Endothelial cell of umbilical vein (primary cell): ENCODE measurements around the gene TXNRD2. TPM values are rescaled to one million over a fixed set of nuclear protein-coding genes. Genes with fewer than 3 reads are reported as not detected.

Source experiments
- BruUV-seq: library from RNA; stranded (reverse); fragments of 400-500 nt; replicated peaks from 2 replicates; lab custom pipeline; 2021; lab: Mats Ljungman, UMichigan
- CTCF ChIA-PET: fragments of 300-600, 350-600 bp; sonication (Branson Sonifier 250); formaldehyde crosslinking; loops from one replicate; lab custom pipeline; 2021; ENCODE audit warnings: antibody characterized with exemption, inconsistent platforms; lab: Charles Lee
- POLR2A ChIA-PET: fragments of 300-600, 350-600 bp; sonication (Branson Sonifier 250); formaldehyde crosslinking; loops from one replicate; lab custom pipeline; 2021; ENCODE audit warnings: antibody characterized with exemption, inconsistent platforms; lab: Charles Lee
- DNase-seq: peaks from one replicate; pipeline ENCODE4 v3.0.0-alpha.2; 2011; ENCODE audit warnings: low read depth, low spot score
- FAIRE-seq: peaks from 2 replicates; lab custom pipeline; 2011; peaks lifted over from hg19 to GRCh38; lab: Jason Lieb, UNC
- H2AFZ ChIP-seq: 2 replicates; pipeline ENCODE4 v1.6.0; 2012; ENCODE audit warnings: low read depth, low read length, control low read depth, inconsistent platforms
- H3K27ac ChIP-seq: 2 replicates; pipeline ENCODE4 v1.5.1; 2011; ENCODE audit warnings: low read depth, mild to moderate bottlenecking, control low read depth, low read length, moderate library complexity; ENCODE audit not compliant: insufficient read depth
- H3K27me3 ChIP-seq, 2 experiments: 2 replicates each; pipeline versions ENCODE4 v1.6.0 to v1.6.1; 2011; ENCODE audit warnings: low read length in 2 of 2, mixed read lengths in 1 of 2; ENCODE audit not compliant: control insufficient read depth in 2 of 2, insufficient read depth in 2 of 2
- H3K36me3 ChIP-seq, 2 experiments: 2 replicates in 1 of 2; 3 replicates in 1 of 2; pipeline ENCODE4 v1.5.1; 2011; ENCODE audit warnings: low read length in 2 of 2, mild to moderate bottlenecking in 1 of 2, moderate library complexity in 1 of 2; ENCODE audit not compliant: control insufficient read depth in 2 of 2, insufficient read depth in 2 of 2; ENCODE audit errors: extremely low read depth in 1 of 2
- H3K4me1 ChIP-seq: 3 replicates; pipeline ENCODE4 v1.5.1; 2011; ENCODE audit warnings: mild to moderate bottlenecking, low read length; ENCODE audit not compliant: control insufficient read depth, insufficient read depth; ENCODE audit errors: extremely low read depth
- H3K4me2 ChIP-seq: 2 replicates; pipeline ENCODE4 v1.6.1; 2011; ENCODE audit warnings: low read length, control low read depth, mixed read lengths; ENCODE audit not compliant: insufficient read depth
- H3K4me3 ChIP-seq, 3 experiments: fragments of 200-600 bp in 1 of 3; sonication (generic), shearing (Covaris generic) in 1 of 3; replicated peaks in 1 of 3; 2 replicates each; pipeline ENCODE4 v1.5.1; 2011 to 2016; ENCODE audit warnings: control low read depth in 3 of 3, low read length in 3 of 3, mild to moderate bottlenecking in 2 of 3, inconsistent platforms in 1 of 3, low read depth in 1 of 3, moderate library complexity in 1 of 3; ENCODE audit not compliant: insufficient read depth in 1 of 3
- H3K79me2 ChIP-seq: 2 replicates; pipeline ENCODE4 v1.6.0; 2012; ENCODE audit warnings: low read length, inconsistent platforms; ENCODE audit not compliant: control insufficient read depth, insufficient read depth
- H3K9ac ChIP-seq: replicated peaks from 2 replicates; pipeline ENCODE3; 2011; ENCODE audit warnings: low read length, control low read depth; ENCODE audit not compliant: insufficient read depth; ENCODE audit errors: extremely low read depth
- H3K9me1 ChIP-seq: replicated peaks from 3 replicates; pipeline ENCODE4 v1.6.0; 2011; ENCODE audit warnings: mild to moderate bottlenecking, low read length; ENCODE audit not compliant: control insufficient read depth, insufficient read depth; ENCODE audit errors: extremely low read depth
- H3K9me3 ChIP-seq: replicated peaks from 2 replicates; pipeline ENCODE4 v1.5.1; 2012; ENCODE audit warnings: low read length, inconsistent platforms; ENCODE audit not compliant: control insufficient read depth, insufficient read depth
- H4K20me1 ChIP-seq: replicated peaks from 2 replicates; pipeline ENCODE3; 2011; ENCODE audit warnings: mild to moderate bottlenecking, low read length; ENCODE audit not compliant: control insufficient read depth, insufficient read depth; ENCODE audit errors: extremely low read depth
- CTCF ChIP-seq, 2 donors: IDR thresholded peaks; 1 replicate in 1 of 2; 2 replicates in 1 of 2; pipeline ENCODE4 v1.5.1; 2011; ENCODE audit warnings: low read length in 2 of 2, mild to moderate bottlenecking in 2 of 2, moderate library complexity in 2 of 2, control low read depth in 1 of 2, inconsistent platforms in 1 of 2, low read depth in 1 of 2; ENCODE audit not compliant: insufficient read depth in 1 of 2; ENCODE audit errors: extremely low read depth in 1 of 2
- FOS ChIP-seq: IDR thresholded peaks from 2 replicates; pipeline ENCODE4 v1.6.1; 2011; ENCODE audit warnings: mild to moderate bottlenecking, low read length, moderate library complexity, borderline replicate concordance; ENCODE audit not compliant: insufficient read depth
- GATA2 ChIP-seq: IDR thresholded peaks from 2 replicates; pipeline ENCODE4 v1.7.0; 2011; ENCODE audit warnings: low read depth, mild to moderate bottlenecking, moderate library complexity, mixed read lengths, low read length; ENCODE audit not compliant: insufficient read length, insufficient read depth
- MAX ChIP-seq: IDR thresholded peaks from 2 replicates; pipeline ENCODE4 v1.6.1; 2011; ENCODE audit not compliant: insufficient read depth, insufficient read length
- POLR2AphosphoS5 ChIP-seq: IDR thresholded peaks from 2 replicates; pipeline ENCODE4 v1.6.1; 2012; ENCODE audit warnings: low read depth, mild to moderate bottlenecking, control low read depth, low read length, moderate library complexity; ENCODE audit not compliant: insufficient read depth
- dilution Hi-C: fragments of 300-500 bp; cut with MboI; formaldehyde crosslinking; loops from one replicate; pipeline ENCODE4 v1.15.0; 2019; ENCODE audit warnings: low sequenced_read_pairs; ENCODE audit not compliant: extremely low pct_ligation_motif_present
- intact Hi-C: fragments of 100-400 bp; cut with micrococcal nuclease; formaldehyde crosslinking; loops from one replicate; pipeline ENCODE4 v1.10.0; 2022
- polyA plus RNA-seq, 4 experiments: library from polyadenylated mRNA; depleted of rRNA in 3 of 4; stranded (reverse) in 3 of 4; unstranded in 1 of 4; fragments of >200 nt; gene quantifications; 2 replicates each; pipeline versions ENCODE4 v1.2.1 to v1.2.3, GENCODE V29; 2011 to 2012; ENCODE audit warnings: missing spikeins in 1 of 4
- total RNA-seq: library from RNA; stranded (reverse); gene quantifications from 2 replicates; pipeline ENCODE4 v1.2.3, GENCODE V29; 2021

TXNRD2 gene
- total and polyA plus RNA-seq, 2 donors (not counting 3 experiments of a cell fraction or from before 2014, with no cell fraction given), result 211 to 440 TPM

GRCh38 chr22:19915287-19915954 lies 26.2 kb downstream of the TXNRD2 start:
- POLR2A ChIA-PET, result no interaction called here
- Histone ChIP-seq H3K4me3 (no peak overlapping the region), H3K9me1 (no peaks in the 10 kb centered on the region), H3K4me1 (no peaks in the 10 kb centered on the region), H4K20me1 (no peaks in the 10 kb centered on the region), H3K79me2 (no peaks in the 10 kb centered on the region), H2AFZ (no peak overlapping the region), H3K27me3 (no peaks in the 10 kb centered on the region), H3K36me3 (peaks cover 10 to 59% of the 10 kb centered on the region in 2 experiments), H3K4me2 (no peak overlapping the region), H3K9ac (no peak overlapping the region), H3K9me3 (no peaks in the 10 kb centered on the region), H3K27ac (no peak overlapping the region)
- DNase-seq (no peak), FAIRE-seq (no peak)
- TF ChIP-seq GATA2, result no peak
- no peak for TF ChIP-seq CTCF (IDR thresholded peaks at IDR 0.05; ENCODE audit: extremely low read depth in 1 of 2, insufficient read depth in 1 of 2, low read depth in 1 of 2, low read length in 2 of 2)
- TF ChIP-seq FOS, result no peak
- TF ChIP-seq POLR2AphosphoS5, result no peak
- TF ChIP-seq MAX, result no peak
- intact Hi-C loops, result no loop called here
- CTCF ChIA-PET, result interaction anchor here (5.5 kb wide), 1 partner anchor 185 kb away, joined by 28 read pairs; no protein-coding TSS in a partner anchor
- BruUV-seq, result no TSS peak
- dilution Hi-C loops, result no loop called here
